ENCODE results near the gene ARHGAP23.

Gene ARHGAP23

DNA sequence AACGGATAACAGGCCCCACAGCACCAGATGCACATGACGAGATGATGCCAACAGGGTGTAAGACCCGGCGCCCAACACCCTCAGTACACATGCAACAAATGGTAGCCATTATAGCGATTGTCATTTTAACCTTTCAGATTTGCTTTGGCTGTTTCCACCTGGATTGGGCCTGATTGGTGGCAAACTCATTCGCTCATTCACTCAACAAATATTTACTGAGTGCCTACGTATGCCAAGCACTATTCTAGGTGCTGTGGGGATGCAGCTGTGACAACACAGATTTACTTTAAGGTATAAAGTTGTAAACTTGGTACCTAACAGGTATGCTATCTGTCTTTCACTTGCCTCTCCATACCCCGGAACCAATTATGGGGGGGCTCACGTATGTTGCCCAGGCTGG lies 110.6 kb downstream of the ARHGAP23 start:
- Histone ChIP-seq H3K4me3 (no peak overlapping the region), H3K27ac (no peak overlapping the region)

DNA sequence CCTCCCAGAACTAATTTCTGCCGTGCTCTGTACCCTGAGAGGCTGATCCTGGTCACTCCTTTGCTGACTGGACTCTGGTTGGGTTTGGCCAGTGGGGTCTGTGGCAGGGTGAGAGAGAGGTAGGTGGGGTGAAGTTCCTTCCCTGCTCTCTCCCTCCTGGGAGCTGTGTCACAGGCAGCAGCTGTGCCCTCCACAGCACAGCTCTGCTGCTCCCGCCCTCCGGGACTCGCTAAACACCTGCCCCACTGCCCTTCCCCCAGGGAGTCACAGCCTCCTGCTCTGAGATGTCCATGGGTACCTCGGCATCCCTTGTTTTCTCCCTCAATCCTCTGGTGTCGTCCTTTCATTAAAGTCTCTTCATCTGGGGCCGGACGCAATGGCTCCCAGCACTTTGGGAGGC lies 111.1 kb downstream of the ARHGAP23 start:
- Histone ChIP-seq H3K27ac (no peak overlapping the region), H3K4me3 (no peak overlapping the region)

DNA sequence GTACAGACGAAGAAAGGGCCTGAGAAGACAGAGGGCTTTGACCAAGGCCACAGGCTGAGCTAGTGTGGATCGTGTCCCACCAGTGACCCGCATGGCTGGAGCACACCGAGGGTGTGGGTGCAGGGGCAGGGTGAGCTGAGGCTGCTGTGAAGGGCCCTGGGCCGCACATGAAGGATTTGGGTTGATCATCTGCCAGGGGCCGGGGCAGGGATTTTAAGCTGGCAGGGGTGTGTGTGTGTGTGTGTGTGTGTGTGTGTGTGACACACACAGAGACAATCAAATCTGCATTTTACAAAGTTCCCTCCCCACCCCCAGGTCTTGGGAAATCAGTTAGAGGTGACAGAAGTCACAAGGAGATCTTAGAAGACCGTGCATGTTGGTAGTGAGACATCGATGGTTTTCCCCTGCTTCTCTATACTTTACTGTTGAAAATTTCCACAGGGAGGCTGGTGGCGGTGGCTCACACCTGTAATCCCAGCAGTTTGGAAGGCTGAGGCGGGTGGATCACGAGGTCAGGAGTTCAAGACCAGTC lies 112.3 kb downstream of the ARHGAP23 start:
- no peak overlapping the region for H3K4me3 ChIP-seq
- no peak overlapping the region for H3K27ac ChIP-seq

DNA sequence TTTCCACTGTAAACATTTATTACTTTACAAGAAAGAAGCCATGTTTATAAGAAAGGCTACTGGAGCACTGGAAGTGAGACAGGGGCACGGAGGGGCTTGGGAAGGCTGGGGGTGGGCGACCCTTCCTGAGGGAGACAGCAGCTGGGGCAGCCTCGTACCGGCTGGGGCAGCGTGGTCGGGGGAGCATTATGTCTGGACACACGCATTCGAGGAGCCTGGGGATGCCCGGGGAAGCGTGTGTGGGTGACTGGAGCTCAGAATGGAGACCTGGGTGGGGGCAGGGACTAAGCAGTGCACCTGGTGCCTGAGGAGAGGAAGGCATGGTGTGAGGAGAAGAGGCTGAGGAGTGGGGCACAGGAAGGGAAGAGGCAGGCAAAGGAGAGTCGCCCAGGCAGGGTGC lies 113.0 kb downstream of the ARHGAP23 start:
- Histone ChIP-seq H3K27ac (no peak overlapping the region), H3K4me3 (no peak overlapping the region)

DNA sequence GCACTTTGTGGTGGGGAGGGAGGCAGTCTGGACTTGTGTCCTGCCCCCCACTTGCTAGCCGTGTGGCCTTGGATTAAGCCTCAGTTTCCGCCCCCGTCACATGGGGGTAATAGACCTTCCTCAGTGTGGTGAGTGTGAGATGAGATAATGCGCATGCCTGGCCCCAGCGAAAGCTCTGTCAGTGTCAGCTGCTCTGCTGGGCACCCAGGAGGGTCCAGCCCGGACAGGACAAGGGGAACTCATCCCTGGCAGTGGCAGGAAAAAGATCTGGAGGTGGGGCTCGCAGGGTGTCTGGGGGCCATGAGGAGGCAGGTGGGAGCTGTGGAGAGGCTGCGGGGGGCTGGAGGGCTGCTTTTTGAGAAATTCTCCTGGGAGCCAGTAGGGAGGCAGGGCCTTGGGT lies 114.0 kb downstream of the ARHGAP23 start:
- Histone ChIP-seq H3K27ac (no peak overlapping the region), H3K4me3 (no peak overlapping the region)

DNA sequence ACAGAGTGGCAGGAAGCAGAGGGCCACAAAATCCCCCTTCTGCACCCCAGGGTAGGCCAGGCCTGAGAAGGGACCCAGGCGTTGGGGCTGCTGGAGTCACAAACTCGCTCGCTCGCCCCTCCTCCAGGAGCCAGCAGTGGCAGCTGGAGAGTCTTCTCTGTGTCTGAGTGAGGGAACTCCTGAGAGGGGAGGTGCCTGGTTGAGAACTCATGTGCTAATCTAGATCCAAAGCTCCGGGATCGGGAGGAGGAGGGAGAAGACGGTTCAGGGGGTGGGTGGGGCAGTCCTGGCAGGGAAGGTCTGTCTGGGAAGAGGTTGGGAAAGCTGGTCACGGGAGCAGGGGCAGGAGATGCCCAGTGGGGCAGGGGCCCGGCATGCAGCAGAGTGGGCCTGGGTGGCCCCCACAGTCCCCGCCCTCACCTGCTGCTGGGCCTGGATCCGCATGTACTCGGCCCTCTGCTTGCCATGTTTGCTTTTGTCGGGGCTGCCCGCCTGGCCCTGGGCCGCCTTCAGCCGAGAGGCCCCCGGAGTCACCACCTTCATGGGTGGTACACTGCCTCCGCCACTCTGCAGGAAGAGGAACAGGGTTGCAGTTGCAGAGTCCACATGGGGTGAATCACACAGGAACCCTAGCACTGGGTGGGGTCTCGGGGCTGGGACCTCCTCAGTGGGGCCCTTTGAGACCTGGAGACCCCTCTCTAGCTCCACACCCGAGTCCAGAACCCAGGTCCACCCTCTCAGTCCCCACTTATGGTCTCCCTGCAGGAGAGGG lies 115.3 kb downstream of the ARHGAP23 start:
- no peak overlapping the region for H3K4me3 ChIP-seq
- H3K27ac ChIP-seq = no peak overlapping the region

DNA sequence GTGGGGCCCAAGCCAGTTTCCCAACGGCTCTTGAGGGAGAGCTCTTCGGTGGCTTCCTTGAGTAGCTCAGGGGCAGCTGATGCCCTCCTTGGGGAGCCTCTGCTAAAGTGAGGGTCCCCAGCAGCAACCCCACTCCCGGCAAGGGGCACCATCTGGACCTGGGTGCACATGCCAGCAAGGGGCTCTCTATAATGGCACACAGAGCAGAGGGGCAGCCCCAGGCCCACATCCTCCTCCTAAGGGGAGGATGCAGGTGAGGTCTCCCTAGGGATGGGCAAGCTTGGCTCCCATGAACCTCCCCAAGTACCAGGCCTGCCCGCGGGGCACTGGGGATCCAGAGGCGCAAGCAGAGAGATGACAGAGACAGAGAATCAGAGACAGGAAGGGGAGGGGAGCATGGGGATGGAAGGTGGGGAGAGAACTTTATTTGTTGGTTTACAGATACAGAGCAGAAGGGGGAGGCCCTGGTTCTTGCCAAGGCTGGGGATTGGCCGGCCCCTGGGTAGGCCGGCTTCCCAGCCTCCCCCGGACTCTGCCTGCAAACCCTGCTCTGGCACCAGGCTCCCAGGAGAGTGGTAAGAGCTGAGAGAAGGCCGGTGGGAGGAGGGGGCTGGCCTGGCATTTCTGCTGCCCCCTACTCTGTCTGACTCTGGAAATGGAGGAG lies 116.0 kb downstream of the ARHGAP23 start:
- H3K4me3 ChIP-seq = no peak overlapping the region
- no peak overlapping the region for H3K27ac ChIP-seq

DNA sequence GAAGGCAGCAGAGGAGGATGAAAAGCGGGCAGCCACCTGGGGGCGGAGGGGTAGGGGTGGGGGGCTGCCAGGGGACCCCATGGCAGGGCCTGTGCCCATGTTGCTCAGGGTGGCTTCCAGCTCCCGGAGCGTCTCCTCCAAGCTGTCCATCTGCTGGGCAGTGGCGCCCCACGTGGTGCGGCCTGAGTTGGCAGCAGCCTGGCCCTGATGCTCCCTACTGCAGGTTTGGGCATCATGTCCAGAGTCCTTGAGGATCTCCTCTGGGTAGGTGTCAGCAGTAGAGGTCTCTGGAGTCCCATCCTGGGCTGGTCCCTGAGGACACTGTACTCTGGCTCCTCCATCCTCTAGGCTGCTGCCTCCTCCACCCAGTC lies 116.6 kb downstream of the ARHGAP23 start:
- Histone ChIP-seq H3K4me3 (no peak overlapping the region), H3K27ac (no peak overlapping the region)

DNA sequence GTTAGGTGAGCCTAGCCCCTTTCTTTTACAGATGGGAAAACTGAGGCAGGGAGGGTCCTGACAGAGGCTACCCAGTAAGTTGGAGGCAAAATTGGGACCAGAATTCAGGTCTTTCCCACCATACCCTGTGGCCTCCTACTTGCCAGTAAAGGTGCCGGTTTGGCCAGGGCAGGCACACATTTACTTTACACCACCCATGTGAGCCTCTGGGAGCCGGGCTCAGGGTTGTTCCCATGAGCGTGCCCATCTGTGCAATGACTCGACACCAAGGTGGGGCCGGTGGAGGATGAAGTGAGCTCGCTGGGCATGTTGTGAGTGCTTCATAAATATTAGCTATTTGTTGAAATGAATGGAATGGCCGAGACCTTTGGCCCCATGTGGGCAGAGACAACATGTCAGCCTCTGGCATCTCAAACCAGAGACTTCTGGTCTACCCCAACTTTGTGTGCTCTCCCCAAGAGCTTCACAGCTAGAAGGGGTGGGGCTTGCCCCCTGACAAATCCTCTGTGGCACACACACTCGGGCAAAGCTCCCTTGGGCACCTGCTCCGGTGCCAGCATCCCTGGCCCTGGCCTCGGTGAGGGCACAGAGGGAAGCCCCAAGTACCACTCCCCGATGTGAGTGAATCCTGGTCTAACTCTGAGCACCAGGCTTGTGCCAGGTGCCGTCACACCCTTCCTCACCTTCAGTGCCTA lies 117.4 kb downstream of the ARHGAP23 start:
- H3K27ac ChIP-seq = no peak overlapping the region
- H3K4me3 ChIP-seq = no peak overlapping the region

DNA sequence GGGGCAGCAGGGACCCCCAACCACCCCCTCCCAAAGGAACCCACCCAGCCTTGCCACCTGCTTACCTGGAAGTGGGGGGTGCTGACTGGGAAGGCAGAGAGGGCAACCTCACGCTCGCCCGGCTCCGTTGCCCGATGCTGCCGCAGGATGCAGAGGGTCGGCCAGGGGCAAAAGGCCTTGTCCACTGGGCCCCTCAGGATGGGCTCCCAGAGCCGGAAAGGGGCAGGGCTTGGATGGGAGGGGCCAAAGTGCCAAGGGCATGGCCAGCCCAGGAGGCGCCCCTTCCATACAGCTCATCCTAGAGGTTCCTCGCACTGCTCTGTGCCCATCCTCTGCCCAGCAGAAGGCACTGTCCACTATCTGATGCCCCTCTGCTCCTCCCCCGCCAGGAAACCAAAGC lies 118.1 kb downstream of the ARHGAP23 start:
- H3K27ac ChIP-seq = no peak overlapping the region
- H3K4me3 ChIP-seq = no peak overlapping the region

DNA sequence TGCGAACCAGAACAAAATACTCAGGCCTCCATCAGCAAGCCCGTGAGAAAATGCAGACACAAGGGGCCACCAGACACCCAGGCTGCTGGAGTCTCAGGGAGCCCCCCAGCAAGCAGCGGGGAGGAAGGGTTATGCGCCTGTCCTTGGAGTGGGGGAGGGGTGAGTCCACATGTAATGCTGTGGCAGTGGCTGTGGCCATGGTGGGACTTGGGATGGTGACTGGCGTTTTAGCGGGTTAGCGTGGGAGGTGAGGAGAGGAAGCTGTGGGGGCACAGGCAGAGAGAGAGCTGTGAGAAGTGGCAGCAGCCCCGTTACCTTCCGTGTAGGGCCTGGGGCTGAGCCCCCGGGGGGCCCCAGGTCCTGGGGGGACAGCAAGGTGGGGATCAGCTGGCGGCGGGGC lies 119.2 kb downstream of the ARHGAP23 start:
- Histone ChIP-seq H3K27ac (no peak overlapping the region), H3K4me3 (no peak overlapping the region)

DNA sequence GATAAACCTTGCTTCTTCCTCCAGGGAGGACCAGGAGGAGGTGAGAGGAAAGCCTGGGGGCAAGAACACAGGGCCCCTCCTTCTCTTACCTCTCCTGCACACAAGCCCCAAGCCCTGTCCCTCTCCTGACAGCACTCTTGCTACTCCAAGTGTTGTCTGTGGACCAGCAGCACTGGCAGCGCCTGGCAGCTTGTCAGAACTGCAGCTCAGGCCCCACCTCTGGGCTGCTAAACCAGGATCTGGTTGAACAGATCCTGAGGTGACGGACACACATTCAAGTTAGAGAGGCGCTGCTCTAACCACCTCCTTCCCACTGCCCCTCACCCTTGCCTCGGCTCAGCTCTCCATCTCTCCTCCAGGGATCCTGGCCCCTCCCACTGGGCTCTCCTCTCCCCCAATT lies 121.0 kb downstream of the ARHGAP23 start:
- H3K27ac ChIP-seq = no peak overlapping the region

DNA sequence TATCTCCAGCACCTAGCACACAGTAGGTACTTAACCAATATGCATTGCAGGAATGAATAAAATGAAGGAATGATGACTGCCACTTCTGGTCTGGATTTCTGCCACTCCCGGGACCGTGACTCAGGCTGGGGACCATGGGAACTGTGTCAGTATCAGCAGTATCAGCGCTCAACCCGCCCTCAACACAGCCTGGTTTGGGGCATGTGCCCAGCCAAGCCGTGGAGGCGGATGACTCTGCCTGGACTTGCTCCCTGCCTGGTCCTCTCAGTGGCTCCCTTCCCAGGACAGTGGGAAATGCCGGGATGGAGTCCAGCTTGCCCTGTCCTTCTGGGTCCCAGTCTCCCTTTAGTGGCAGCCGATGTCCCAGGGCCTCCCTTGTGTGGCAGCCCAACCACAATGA lies 122.4 kb downstream of the ARHGAP23 start:
- no peak overlapping the region for H3K4me3 ChIP-seq
- peak overlapping the region in 3 of 21 experiments; percentile 14 to 49 (median 27) for H3K27ac ChIP-seq

More for the DNA sequence above, 121.0 kb downstream of the ARHGAP23 start:
- H3K4me3 ChIP-seq = no peak overlapping the region

DNA sequence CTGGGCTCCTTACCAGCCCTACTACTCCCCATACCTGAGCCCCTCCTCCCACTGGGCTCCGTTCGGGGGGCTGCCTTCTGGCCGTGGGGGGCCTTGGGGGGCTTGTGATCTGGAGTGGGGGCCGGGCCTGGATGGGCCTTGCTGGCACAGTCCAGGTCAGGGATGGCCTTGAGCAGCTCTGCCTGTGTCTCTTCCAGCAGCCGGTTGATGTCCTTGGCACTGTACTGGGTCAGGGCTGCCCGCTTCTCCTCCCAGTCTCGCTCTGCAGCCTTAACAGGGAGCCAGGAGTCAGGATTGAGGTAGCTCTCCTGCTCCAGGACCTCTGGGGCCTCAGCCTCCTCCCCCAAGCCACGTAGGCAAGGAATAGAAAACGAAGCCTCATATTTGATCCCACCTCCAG lies 122.9 kb downstream of the ARHGAP23 start:
- Histone ChIP-seq H3K27ac (peak overlapping the region in 3 of 21 experiments; percentile 14 to 49 (median 27)), H3K4me3 (no peak overlapping the region)

DNA sequence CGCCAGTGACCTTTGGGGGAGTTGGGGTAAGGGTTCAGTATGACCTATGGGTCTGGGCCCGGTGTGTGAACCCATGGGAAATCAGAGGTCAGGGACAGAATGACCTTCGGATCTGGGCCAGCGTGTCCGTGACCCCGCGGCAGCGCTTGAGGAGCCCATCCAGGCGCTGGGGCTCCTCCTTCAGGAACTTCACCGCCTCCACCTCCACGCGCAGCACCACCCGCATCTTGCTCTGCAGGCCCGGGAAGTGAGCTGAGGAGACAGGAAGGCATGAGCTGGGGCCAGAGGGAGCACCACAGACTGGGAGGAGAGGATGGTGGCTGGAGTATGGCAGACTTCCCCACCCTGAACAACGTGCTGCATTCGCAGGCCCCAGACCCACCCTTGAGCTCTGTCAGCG lies 124.1 kb downstream of the ARHGAP23 start:
- Histone ChIP-seq H3K4me3 (no peak overlapping the region), H3K27ac (no peak overlapping the region)

DNA sequence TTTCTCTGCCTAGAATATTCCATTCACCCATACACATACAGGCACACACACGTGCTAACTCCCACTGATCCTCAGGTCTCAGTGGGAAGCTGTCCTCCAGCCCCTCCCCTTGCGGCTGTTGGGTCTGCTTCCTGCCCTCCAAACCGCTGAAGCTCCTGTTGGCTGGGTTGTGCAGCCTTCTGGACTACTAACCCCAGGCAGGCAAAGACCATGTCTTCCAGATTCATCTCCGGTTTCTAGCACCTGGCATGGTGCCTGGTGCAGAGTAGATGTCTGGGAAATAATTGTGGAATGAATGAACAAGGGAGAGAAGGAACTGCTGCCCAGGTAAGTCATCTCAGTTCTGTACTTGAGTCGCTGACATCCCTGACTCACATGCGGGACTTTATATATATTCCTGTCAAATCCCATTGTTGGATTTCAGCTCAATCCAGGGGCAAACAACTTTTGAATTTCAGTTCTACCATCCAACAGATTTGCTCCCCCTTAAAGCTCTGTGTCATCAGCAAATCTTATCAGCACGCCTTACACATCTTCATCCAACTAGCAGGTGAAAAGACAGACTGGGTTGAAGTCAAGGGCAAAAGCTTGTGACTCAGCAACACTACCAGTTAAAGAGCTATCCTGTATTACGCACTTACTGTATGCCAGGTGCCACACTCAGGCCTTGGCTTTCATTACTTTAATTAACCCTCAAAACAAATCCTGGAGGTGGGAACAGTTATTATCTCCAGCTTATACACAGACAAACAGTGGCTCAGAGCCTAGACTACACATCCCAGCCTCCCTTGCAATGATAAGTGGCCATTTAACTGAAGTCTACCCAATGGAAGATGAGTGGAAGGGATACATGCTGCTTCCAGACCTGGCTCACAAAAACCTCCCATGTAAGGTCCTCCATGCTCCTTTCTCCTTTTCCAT lies 126.4 kb downstream of the ARHGAP23 start:
- H3K4me3 ChIP-seq = no peak overlapping the region
- peak overlapping the region in 1 of 21 experiments; percentile 32 for H3K27ac ChIP-seq

DNA sequence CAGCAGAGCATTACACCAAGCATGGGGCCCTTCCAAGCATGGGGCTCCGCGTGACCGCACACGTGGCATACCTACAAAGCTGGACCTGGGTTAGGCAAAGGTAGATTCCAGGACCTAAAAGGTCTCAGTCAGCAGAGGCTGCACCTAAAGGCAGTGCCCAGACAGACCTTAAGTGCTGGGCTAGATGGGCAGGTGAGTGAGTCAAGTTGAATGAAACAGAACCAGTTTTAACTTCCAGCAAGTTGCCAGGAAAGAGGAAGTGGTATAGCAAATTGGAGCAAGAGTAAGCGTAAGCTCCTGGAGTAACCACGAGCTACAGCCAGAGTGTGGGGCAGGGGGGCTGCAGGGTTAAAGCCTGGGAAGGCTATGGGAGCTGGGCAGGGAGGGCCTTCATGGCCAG lies 128.0 kb downstream of the ARHGAP23 start:
- Histone ChIP-seq H3K4me3 (no peak overlapping the region), H3K27ac (peak overlapping the region in 1 of 21 experiments; percentile 25)

DNA sequence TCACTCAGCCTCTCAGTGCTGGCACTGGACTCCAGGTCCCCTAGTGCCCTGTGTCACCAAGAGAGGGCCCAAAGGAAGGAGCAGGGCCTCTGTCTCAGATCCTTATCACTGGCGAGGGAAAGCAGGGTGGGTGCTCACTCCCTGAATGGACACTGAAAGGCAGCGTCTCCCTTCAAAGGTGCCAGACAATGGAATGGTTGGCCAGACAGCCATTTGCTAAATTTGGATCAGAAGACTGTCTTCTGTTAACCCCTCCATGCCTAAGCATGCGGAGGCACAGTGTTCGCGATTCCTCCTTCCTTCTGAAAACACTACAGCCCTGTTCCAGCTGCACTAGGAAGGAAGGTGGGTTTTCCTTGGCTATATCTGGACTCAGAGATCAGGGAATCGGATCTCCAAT lies 129.1 kb downstream of the ARHGAP23 start:
- Histone ChIP-seq H3K27ac (peak overlapping the region in 5 of 21 experiments; percentile 7 to 50 (median 19)), H3K4me3 (no peak overlapping the region)

All from skin epidermis (tissue), 12 donors.